ENCODE results near the gene MTR.

DNA sequence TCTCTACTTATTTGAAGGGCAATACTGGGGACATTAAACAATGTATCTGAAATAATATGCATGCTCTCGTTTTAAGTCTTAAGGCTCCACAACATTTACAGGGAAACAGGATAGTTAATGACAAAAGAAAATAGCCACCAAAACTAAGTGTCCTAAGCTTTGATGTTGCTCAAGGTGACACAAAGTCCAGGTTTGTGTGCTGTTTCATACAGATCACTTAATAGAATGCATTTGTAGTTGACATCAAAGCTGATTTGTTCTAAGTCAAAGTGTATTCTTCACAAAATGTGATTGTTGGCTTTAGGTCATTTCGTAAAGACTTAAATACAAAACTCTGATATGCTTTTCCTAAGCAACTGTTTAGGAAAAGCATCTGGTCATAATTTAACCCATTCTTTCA, 37.5 kb upstream of the MTR start:
- TF ChIP-seq, protein P1, sequence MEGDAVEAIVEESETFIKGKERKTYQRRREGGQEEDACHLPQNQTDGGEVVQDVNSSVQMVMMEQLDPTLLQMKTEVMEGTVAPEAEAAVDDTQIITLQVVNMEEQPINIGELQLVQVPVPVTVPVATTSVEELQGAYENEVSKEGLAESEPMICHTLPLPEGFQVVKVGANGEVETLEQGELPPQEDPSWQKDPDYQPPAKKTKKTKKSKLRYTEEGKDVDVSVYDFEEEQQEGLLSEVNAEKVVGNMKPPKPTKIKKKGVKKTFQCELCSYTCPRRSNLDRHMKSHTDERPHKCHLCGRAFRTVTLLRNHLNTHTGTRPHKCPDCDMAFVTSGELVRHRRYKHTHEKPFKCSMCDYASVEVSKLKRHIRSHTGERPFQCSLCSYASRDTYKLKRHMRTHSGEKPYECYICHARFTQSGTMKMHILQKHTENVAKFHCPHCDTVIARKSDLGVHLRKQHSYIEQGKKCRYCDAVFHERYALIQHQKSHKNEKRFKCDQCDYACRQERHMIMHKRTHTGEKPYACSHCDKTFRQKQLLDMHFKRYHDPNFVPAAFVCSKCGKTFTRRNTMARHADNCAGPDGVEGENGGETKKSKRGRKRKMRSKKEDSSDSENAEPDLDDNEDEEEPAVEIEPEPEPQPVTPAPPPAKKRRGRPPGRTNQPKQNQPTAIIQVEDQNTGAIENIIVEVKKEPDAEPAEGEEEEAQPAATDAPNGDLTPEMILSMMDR (IDR thresholded peaks at IDR 0.05; ENCODE audit: insufficient read depth, low read depth, low read length): no peak
- TF ChIP-seq EZH2 (IDR thresholded peaks at IDR 0.05; ENCODE audit: insufficient read depth, low read length): no peak
